ENCODE results near the gene ABI1.

ABI1 gene

DNA sequence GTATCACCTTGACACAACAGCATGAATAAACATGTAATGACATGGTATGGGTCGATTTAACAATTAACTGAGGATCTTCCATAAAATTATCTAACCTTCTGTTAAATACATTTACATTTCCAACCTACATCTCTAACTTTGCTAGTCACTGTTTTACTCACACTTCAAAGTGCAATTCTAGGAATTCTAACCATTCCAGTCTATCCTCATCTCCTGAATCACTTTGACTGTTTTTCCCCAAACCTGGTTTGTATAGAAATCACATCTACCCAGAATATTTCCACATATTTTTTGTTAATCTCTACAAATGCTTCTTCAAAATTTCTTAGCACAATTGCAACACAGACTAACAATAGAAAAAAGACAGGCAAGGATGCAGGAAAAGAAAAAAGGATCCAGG, 6.2 kb downstream of the ABI1 start:
- no peak for DNase-seq

DNA sequence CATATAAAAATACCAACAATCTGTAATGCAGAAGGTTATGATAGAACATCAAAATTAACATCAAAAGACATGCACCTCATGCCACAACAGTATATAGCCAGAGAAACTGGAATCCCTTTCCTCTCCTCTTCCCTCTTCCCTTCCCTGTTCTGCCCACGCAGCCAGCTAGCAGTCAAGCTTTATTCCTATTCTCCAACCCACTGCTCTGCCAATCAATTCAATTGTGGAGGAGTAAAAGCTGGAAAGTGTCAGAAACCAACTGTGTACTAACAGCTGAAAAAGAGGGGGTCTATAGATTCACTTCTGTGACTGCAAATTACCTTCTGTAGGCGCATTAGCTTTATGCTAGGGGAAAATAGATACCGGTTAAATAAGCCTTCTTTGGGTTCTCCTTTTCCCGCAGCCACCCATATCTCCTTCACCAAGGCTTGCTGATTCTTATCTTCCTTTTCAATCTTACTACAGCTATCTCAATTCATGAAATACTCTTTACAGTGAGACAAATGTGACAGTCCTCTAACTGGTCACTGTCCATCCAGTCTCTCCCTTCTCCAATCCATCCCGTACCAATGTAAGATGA, 16.3 kb downstream of the ABI1 start:
- DNase-seq, result peak; percentile 20

DNA sequence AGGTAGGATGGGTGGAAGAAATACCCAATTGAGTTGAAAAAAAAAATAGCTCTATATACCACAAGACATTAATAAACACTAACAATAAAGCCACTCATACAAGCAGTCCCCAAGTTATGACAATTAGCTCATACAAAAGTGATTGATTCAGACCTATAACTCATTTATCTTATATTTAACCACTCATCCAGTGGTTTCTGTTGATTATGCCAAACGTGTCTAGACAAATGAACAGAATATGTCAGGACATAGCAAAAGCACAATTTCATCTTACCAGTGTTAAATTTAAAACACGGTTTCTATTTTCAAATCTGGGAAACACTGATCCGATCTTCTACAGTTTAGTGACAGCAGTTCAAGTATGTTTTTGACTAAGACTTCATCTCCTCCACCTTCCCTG, 17.0 kb downstream of the ABI1 start:
- no peak for DNase-seq

DNA sequence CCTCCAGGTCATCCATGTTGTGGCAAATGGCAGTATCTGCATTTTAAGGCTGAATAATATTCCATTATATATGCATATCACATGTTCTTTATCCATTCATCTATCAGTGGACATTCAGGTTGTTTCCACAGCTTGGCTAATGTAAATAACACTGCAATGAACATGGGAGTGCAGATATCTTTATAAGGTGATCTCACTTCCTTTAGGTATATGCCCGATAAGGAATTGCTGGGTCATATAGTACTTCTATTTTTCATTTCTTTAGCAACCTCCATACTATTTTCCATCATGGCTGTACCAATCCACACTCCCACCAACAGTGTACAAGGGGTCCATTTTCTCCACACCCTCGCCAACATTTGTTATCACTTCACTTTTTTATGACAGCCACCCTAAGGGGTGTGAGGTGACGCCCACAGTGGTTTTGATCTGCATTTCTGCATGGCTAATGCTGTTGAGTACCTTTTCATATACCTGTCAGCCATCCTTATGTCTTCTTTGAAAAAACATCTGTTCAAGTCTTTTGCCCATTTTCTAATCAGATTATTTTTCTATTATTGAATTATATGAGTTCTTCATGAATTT, 18.9 kb downstream of the ABI1 start:
- no peak for DNase-seq

DNA sequence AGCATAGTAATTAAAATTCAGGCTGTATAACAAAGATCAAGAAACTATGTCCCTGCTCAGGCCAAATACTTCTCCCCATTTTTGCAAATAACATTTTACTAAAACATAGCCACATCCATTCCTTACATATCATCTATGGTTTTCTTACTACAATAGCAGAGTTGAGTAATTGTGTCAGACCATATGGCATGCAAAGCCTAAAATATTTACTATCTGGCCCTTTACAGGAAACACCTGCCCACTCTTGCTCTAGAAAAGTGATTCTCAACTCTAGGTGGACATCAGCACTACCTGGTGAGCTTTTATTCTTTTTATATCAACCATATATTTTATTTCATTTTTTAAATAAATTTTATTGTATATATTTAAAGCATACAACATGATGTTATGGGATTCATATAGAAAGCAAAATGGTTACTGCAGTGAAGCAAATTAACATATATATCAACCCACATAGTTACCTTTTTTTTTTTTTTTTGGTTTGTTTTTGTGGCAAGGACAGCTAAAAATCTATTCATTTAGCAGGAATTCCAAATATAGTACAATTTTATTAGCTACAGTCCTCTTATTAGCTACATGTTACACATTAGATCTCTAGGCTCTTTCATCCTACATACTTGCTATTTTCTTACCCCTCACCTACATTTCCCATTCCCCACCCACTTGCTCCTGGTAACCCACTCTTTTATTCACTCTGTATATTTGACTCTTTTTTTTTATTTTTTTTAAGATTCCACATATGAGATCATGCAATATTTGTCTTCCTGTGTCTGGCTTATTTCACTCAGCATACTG, 19.6 kb downstream of the ABI1 start:
- DNase-seq, result no peak

DNA sequence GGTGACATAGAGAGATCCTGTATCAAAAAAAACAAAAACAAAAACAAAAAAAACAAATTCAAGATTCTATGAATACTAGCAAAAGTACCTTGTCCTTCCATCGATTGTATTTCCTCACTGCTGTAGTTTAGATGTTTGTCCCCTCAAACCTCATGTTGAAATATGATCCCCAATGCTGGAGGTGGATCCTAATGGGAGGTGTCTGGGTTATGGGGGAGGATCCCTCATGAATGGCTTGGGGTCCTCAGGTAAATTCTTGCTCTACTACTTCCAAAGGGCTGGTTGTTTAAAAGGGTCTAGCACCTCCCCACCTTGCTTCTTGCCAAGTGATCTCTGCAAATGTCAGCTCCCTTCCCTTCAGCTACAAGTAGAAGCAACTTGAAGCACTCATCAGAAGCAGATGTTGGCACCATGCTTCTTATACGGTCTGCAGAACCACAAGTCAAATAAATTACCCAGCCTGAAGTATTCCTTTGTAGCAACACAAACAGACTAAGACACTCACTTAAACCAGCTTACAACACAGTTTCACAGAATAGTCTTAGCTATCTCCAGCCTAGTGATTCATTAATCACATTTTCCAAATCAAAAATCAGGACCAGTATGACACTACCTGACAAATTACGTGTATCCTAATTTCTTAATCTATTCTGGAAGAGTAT, 20.7 kb downstream of the ABI1 start:
- no peak for DNase-seq

DNA sequence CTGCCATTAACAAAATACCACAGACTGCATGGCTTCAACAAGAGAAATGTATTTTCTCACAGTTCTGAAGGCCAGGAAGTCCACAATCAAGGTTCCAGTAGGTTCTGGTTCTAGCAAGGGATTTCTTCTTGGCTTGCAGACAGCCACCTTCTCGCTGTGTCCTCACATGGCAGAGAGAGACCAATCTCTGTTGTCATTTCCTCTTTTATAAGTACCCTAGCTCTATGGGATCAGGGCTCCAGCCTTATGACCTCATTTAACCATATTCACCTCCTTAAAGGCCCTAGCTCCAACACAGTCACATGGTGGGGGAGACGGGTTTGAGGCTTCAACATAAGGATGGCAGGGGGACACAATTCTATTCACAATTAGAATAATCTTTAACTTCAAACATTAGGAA, 23.6 kb downstream of the ABI1 start:
- DNase-seq, result no peak

DNA sequence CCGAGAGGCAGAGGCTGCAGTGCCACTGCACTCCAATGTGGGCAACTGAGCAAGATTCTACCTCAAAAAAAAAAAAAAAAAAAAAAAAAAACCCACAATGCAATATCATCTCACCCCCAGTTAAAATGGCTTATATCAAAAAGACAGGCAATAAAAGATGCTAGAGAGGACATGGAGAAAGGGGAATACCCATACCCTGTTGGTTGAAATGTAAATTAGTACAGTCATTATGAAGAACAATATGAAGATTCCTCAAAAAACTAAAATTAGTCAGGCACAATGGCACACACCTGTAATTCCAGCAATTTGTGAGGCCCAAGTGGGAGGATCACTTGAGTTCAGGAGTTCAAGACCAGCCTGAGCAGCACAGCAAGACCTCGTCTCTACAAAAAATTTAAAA, 25.7 kb downstream of the ABI1 start:
- DNase-seq, result no peak

DNA sequence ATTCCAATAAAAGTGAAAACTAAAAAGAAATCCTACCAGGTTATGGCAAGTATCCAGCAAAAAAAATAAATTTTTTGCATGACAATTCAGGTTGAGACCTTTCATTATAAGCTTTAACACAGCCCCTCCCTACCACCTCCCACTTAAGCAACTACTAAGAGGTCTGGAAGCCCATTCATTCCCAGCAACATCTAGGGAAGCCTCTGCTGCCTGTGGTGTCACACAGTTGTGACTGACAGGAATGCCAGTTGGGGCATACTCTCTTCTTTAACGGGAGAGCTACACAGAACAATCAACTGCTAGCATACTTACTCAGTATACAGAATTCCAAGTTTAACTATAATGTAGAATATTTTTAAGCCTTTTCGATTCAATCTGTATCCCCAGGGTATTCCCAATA, 27.8 kb downstream of the ABI1 start:
- no peak for DNase-seq

DNA sequence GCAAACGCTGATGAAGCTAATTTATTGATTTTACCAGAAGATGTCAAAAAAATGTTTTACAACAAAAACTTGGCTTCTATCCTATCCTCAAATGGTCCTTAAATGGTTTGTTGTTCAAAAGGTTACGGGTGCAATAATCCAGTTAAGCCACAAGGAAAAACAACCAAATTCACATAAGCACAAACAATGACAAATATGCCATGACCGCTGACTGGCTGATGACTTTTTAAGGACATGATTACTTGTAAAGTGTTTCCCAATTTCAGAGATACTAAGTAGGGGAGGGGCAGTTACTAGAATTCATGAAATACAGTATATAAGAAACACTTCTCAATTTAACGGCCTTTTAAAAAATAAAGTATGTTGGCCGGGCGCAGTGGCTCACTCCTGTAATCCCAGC, 28.8 kb downstream of the ABI1 start:
- no peak for DNase-seq

DNA sequence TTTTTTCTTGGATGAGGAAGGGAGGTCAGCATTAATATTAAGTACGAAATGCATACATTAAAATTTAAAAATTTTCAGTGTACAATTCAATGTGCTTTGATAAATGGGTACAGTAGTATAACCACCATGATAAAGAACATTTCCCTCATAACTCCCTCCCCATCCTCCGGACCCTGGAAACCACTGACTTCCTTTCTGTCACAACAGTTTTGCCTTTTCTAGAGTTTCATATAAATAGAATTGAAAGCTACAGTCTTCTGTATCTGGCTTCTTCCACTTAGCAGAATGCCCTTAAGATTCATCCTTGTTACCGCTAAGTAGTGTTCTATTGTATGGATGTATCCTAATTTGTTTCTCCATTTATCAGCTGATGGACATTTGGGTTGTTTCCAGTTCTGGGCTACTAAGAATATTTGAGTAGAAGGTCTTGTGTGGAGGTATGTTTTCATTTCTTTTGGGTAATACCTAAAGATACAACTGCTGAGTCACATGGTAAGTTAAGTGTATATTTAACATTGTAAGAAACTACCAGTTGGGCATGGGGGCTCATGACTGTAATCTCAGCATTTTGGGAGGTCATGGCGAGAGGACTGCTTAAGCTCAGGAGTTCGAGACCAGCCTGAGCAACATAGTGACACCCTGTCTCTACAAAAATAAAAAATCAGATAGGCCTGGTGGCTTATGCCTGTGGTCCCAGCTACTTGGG, 30.8 kb downstream of the ABI1 start:
- no peak for DNase-seq

DNA sequence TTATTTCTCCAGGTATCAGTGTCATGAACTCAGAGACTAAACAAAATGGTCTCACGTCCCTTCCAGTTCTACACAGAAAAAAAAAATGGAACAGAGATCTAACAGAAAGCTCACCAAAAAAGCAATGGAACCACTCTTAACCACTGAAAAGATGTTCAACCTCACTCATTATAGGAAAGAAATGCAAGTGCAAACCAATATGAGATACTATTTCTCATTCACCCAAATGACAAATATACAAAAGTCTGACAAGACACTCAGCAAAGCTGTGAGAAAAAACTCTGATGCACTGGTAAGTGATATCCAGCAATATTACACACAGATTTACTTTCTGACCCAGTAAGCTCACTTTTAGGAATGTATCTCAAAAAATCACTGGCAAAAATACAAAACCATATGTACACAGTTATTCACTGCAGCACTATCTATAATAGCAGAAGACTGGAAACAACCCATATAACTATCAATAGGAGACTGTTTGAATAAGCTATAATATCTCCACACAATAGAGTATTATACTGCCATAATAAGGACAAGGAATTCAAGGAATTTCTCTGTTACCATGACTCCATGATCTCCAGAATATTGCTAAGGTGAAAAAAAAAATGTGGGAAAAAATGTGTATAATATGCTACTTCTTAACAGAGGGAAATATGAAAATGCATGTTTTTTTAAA, 36.6 kb downstream of the ABI1 start:
- DNase-seq, result no peak

DNA sequence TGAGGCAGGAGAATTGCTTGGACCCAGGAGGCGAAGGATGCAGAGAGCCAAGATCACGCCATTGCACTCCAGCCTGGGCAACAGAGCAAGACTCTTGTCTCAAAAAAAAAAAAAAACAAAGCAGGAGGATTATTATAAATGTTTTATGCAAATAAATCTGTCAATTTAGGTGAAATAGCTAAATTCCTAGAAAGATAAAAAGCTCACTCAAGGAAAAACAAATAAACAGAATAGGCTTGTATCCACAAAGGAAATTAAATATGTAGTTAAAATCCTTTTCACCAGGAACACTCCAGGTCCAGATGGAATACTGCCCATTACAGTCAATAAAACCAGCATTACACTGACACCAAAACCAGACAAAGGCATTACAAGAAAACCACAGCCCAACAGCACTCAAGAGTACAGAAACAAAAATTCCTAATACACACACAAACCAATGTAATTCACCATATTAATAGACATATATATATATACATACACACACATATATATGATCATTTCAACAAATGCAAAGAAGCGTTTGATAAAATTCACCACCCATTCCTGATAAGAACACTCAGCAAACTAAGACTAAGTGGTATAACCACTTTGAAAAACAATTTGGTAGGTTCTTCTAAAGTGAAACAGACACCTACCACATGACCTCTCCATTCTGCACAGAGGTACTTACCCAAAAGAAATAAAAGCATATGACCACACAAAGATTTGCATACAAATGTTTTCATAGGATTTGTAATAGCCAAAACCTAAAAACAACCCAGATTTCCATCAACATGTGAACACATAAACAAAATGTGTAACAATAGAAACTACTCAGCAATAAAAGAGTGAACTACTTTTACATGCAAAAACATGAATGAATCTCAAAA, 38.8 kb downstream of the ABI1 start:
- DNase-seq, result no peak

DNA sequence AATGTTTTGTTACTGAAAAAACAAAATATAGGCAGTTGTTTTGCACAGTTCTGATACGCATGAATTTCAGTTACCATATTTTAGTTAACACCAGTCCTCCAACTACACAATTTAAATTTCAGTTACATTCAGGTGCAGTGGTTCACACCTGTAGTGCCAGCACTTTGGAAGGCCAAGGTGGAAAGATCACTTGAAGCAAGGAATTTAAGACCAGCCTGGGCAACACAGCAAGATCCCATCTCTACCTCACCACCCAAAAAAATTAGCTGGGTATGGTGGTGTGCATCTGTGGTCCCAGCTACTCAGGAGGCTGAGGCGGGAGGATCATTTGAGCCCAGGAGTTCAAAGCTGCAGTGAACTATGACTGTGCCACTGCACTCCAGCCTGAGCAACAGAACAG, 45.3 kb downstream of the ABI1 start:
- DNase-seq, result no peak

DNA sequence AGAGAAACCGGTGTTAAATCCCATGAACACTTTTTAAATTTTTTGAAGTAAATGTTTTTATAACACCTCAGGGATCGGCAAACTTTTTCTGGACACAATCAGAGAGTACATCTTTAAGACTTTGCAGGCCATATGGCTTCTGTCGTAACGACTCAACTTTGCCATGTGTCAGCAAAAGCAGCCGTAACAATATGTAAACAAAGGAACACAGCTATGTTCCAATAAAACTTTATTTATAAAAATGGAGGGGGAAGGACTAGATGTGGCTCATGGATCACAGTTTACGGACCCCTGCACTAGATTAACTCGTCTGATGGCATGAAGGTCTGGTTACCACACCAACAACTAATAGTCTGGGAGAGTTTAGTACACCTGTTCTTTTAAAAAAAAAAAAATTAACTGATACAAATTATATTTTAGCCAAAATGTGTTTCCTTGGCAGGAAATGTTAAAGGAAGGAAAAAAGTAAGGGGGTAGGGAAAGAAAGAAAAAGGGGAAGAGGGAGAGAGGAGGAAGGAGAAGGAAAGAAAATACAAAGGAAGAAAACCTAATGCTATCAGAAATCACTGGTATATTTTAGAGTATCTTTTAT, 50.2 kb downstream of the ABI1 start:
- DNase-seq, result no peak

DNA sequence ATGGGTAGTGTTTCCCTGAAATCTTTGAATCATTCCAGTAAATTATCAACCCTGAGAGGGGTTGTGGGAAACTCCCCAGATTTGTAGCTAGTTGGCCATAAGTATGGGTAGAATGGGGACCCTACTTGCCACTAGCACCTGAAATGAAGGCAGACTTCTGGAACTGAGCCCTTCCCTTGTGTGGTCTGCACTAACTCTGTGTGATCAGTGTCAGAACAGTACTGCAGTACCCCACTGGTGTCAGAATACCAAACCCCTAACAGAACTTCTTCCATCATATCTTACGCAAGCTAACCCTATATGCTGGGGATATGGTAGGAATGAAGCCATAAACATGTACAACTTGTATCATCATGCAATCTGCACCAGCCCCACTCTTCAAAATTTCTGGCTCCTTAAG, 50.8 kb downstream of the ABI1 start:
- DNase-seq, result no peak

DNA sequence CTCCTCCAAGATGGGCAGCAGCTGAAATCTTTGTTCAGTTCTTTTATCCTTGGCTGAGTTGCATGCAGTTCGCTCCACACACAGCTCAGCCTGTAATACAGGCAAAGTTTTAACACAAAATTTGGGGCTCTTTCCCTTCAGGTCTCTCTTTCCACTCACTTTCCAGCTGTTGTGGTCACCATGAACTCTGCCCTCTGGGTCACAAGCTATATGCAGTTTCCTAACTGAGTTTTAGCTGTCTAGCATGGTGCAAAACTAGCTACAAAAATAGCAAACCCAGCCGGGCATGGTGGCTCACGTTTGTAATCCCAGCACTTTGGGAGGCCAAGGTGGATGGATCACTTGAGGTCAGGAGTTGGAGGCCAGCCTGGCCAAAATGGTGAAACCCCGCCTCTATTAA, 53.2 kb downstream of the ABI1 start:
- DNase-seq, result no peak

DNA sequence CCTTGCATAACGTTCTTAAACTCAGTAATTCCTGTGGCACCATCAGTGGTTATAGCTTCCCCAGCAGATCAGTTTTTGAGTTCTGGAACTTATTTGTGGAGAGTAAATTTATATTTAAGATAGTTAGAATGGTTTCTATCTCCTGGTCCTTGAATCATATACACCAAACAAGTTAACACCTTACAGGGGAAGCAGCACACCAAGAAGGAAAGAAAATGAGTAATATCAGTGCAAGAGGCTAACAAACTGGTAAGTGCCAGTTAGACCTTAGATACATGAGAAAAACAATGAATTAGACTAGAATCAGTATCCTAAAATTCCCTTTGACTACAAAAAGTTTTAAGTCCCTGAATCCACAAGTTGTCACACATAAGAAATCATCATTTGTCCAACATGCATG, 54.2 kb downstream of the ABI1 start:
- no peak for DNase-seq

DNA sequence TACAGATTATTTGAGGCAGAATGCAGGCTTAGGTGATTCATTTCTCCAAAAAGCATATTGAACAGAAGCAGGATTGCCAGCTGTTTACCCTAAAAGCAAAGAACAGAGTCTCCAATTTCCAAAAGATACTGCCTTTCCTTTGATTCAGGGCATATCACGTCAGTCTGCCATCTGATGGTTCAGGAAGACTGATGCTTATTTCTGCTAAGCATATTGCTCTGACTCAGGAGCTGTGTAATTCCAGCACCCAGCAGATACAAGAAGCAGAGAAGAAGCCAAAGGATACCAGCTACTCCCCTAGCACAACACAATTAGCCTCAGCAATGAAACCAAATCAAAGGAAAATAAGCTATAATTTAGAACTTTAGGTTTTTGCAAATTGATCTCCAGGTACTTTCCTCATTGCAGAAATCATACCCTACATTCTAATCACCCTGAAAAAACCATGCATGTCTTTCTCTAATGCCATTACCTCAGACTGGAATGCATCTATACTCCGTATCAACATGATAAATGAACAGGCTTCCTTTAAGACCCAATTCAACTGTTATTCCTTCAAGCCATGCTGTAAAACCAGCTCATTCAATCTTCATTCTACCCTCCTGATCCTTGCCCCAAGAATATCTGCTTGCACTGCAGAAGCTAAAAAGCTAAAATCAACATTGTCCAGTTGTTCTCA, 55.1 kb downstream of the ABI1 start:
- DNase-seq, result no peak

Measured in hematopoietic multipotent progenitor cell treated with erythropoietin and hydrocortisone succinate and interleukin-3 and kit ligand, for 8 days (in vitro differentiated cells).